Endothelial cell of umbilical vein (primary cell): ENCODE results near the gene CFAP70. TPM values are rescaled to one million over a fixed set of nuclear protein-coding genes. Genes with fewer than 3 reads are reported as not detected.

Source experiments
- BruUV-seq: library from RNA; stranded (reverse); fragments of 400-500 nt; replicated peaks from 2 replicates; lab custom pipeline; 2021; lab: Mats Ljungman, UMichigan
- CTCF ChIA-PET: fragments of 300-600, 350-600 bp; sonication (Branson Sonifier 250); formaldehyde crosslinking; loops from one replicate; lab custom pipeline; 2021; ENCODE audit warnings: antibody characterized with exemption, inconsistent platforms; lab: Charles Lee
- POLR2A ChIA-PET: fragments of 300-600, 350-600 bp; sonication (Branson Sonifier 250); formaldehyde crosslinking; loops from one replicate; lab custom pipeline; 2021; ENCODE audit warnings: antibody characterized with exemption, inconsistent platforms; lab: Charles Lee
- DNase-seq: peaks from one replicate; pipeline ENCODE4 v3.0.0-alpha.2; 2011; ENCODE audit warnings: low read depth, low spot score
- FAIRE-seq: peaks from 2 replicates; lab custom pipeline; 2011; peaks lifted over from hg19 to GRCh38; lab: Jason Lieb, UNC
- H2AFZ ChIP-seq: 2 replicates; pipeline ENCODE4 v1.6.0; 2012; ENCODE audit warnings: low read depth, low read length, control low read depth, inconsistent platforms
- H3K27ac ChIP-seq: 2 replicates; pipeline ENCODE4 v1.5.1; 2011; ENCODE audit warnings: low read depth, mild to moderate bottlenecking, control low read depth, low read length, moderate library complexity; ENCODE audit not compliant: insufficient read depth
- H3K27me3 ChIP-seq, 2 experiments: 2 replicates each; pipeline versions ENCODE4 v1.6.0 to v1.6.1; 2011; ENCODE audit warnings: low read length in 2 of 2, mixed read lengths in 1 of 2; ENCODE audit not compliant: control insufficient read depth in 2 of 2, insufficient read depth in 2 of 2
- H3K36me3 ChIP-seq, 2 experiments: 2 replicates in 1 of 2; 3 replicates in 1 of 2; pipeline ENCODE4 v1.5.1; 2011; ENCODE audit warnings: low read length in 2 of 2, mild to moderate bottlenecking in 1 of 2, moderate library complexity in 1 of 2; ENCODE audit not compliant: control insufficient read depth in 2 of 2, insufficient read depth in 2 of 2; ENCODE audit errors: extremely low read depth in 1 of 2
- H3K4me1 ChIP-seq: 3 replicates; pipeline ENCODE4 v1.5.1; 2011; ENCODE audit warnings: mild to moderate bottlenecking, low read length; ENCODE audit not compliant: control insufficient read depth, insufficient read depth; ENCODE audit errors: extremely low read depth
- H3K4me2 ChIP-seq: 2 replicates; pipeline ENCODE4 v1.6.1; 2011; ENCODE audit warnings: low read length, control low read depth, mixed read lengths; ENCODE audit not compliant: insufficient read depth
- H3K4me3 ChIP-seq, 3 experiments: fragments of 200-600 bp in 1 of 3; sonication (generic), shearing (Covaris generic) in 1 of 3; replicated peaks in 1 of 3; 2 replicates each; pipeline ENCODE4 v1.5.1; 2011 to 2016; ENCODE audit warnings: control low read depth in 3 of 3, low read length in 3 of 3, mild to moderate bottlenecking in 2 of 3, inconsistent platforms in 1 of 3, low read depth in 1 of 3, moderate library complexity in 1 of 3; ENCODE audit not compliant: insufficient read depth in 1 of 3
- H3K79me2 ChIP-seq: 2 replicates; pipeline ENCODE4 v1.6.0; 2012; ENCODE audit warnings: low read length, inconsistent platforms; ENCODE audit not compliant: control insufficient read depth, insufficient read depth
- H3K9ac ChIP-seq: replicated peaks from 2 replicates; pipeline ENCODE3; 2011; ENCODE audit warnings: low read length, control low read depth; ENCODE audit not compliant: insufficient read depth; ENCODE audit errors: extremely low read depth
- H3K9me1 ChIP-seq: replicated peaks from 3 replicates; pipeline ENCODE4 v1.6.0; 2011; ENCODE audit warnings: mild to moderate bottlenecking, low read length; ENCODE audit not compliant: control insufficient read depth, insufficient read depth; ENCODE audit errors: extremely low read depth
- H3K9me3 ChIP-seq: replicated peaks from 2 replicates; pipeline ENCODE4 v1.5.1; 2012; ENCODE audit warnings: low read length, inconsistent platforms; ENCODE audit not compliant: control insufficient read depth, insufficient read depth
- H4K20me1 ChIP-seq: replicated peaks from 2 replicates; pipeline ENCODE3; 2011; ENCODE audit warnings: mild to moderate bottlenecking, low read length; ENCODE audit not compliant: control insufficient read depth, insufficient read depth; ENCODE audit errors: extremely low read depth
- EZH2 ChIP-seq: IDR thresholded peaks from 2 replicates; pipeline ENCODE4 v1.6.1; 2012; ENCODE audit warnings: borderline replicate concordance, low read depth, mild to moderate bottlenecking, moderate library complexity, low read length, inconsistent platforms; ENCODE audit not compliant: severe bottlenecking
- FOS ChIP-seq: IDR thresholded peaks from 2 replicates; pipeline ENCODE4 v1.6.1; 2011; ENCODE audit warnings: mild to moderate bottlenecking, low read length, moderate library complexity, borderline replicate concordance; ENCODE audit not compliant: insufficient read depth
- GATA2 ChIP-seq: IDR thresholded peaks from 2 replicates; pipeline ENCODE4 v1.7.0; 2011; ENCODE audit warnings: low read depth, mild to moderate bottlenecking, moderate library complexity, mixed read lengths, low read length; ENCODE audit not compliant: insufficient read length, insufficient read depth
- JUN ChIP-seq: IDR thresholded peaks from 2 replicates; pipeline ENCODE4 v1.6.1; 2011; ENCODE audit warnings: borderline replicate concordance, low read depth; ENCODE audit not compliant: insufficient read length, insufficient read depth
- MYC ChIP-seq: IDR thresholded peaks from one replicate; pipeline ENCODE4 v1.6.1; 2011; ENCODE audit warnings: mild to moderate bottlenecking, low read depth, low read length
- POLR2A ChIP-seq: IDR thresholded peaks from 2 replicates; pipeline ENCODE4 v1.6.1; 2012; ENCODE audit warnings: low read depth, mild to moderate bottlenecking, control low read depth, low read length
- POLR2AphosphoS5 ChIP-seq: IDR thresholded peaks from 2 replicates; pipeline ENCODE4 v1.6.1; 2012; ENCODE audit warnings: low read depth, mild to moderate bottlenecking, control low read depth, low read length, moderate library complexity; ENCODE audit not compliant: insufficient read depth
- dilution Hi-C: fragments of 300-500 bp; cut with MboI; formaldehyde crosslinking; loops from one replicate; pipeline ENCODE4 v1.15.0; 2019; ENCODE audit warnings: low sequenced_read_pairs; ENCODE audit not compliant: extremely low pct_ligation_motif_present
- intact Hi-C: fragments of 100-400 bp; cut with micrococcal nuclease; formaldehyde crosslinking; loops from one replicate; pipeline ENCODE4 v1.10.0; 2022
- polyA plus RNA-seq, 4 experiments: library from polyadenylated mRNA; depleted of rRNA in 3 of 4; stranded (reverse) in 3 of 4; unstranded in 1 of 4; fragments of >200 nt; gene quantifications; 2 replicates each; pipeline versions ENCODE4 v1.2.1 to v1.2.3, GENCODE V29; 2011 to 2012; ENCODE audit warnings: missing spikeins in 1 of 4
- total RNA-seq: library from RNA; stranded (reverse); gene quantifications from 2 replicates; pipeline ENCODE4 v1.2.3, GENCODE V29; 2021
- TF ChIP-seq, protein P1 (sequence below): IDR thresholded peaks from 2 replicates; pipeline ENCODE4 v1.6.1; 2011; ENCODE audit not compliant: insufficient read depth, insufficient read length
- TF ChIP-seq, protein P2 (sequence below), 2 donors: IDR thresholded peaks; 1 replicate in 1 of 2; 2 replicates in 1 of 2; pipeline ENCODE4 v1.5.1; 2011; ENCODE audit warnings: low read length in 2 of 2, mild to moderate bottlenecking in 2 of 2, moderate library complexity in 2 of 2, control low read depth in 1 of 2, inconsistent platforms in 1 of 2, low read depth in 1 of 2; ENCODE audit not compliant: insufficient read depth in 1 of 2; ENCODE audit errors: extremely low read depth in 1 of 2

The CFAP70 gene
- total and polyA plus RNA-seq, 2 donors (not counting 3 experiments of a cell fraction or from before 2014, with no cell fraction given), result 0.19 to 0.27 TPM

DNA sequence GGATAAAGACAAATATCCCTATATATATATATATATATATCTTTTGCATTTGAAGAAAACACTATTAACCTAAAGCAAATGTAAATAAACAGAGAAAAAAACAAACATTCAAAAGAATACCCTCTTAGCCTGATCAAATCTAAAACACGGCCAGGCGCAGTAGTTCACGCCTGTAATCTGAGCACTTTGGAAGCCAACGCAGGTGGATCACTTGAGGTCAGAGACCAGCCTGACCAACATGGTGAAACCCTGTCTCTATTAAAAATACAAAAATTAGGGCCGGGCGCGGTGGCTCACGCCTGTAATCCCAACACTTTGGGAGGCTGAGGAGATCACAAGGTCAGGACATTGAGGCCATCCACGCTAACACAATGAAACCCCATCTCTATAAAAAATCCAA lies 46.0 kb upstream of the CFAP70 start:
- Histone ChIP-seq H3K27me3 (no peaks in the 10 kb centered on the region), H2AFZ (no peak overlapping the region), H3K9me1 (no peaks in the 10 kb centered on the region), H3K36me3 (no peaks in the 10 kb centered on the region), H3K27ac (no peak overlapping the region), H3K4me2 (no peak overlapping the region), H3K4me3 (no peak overlapping the region), H3K9me3 (no peaks in the 10 kb centered on the region), H3K4me1 (no peaks in the 10 kb centered on the region), H3K9ac (no peak overlapping the region), H4K20me1 (peaks cover 16% of the 10 kb centered on the region), H3K79me2 (peaks cover 77% of the 10 kb centered on the region)
- ChIA-PET CTCF (no interaction called here), POLR2A (no interaction called here)
- FAIRE-seq, result no peak
- intact Hi-C loops, result no loop called here
- no peak for DNase-seq
- dilution Hi-C loops, result no loop called here
- BruUV-seq, result no TSS peak
- TF ChIP-seq JUN (no peak), POLR2A (no peak), EZH2 (no peak), GATA2 (no peak), POLR2AphosphoS5 (no peak), MYC (no peak), FOS (no peak)
- TF ChIP-seq, protein P1, sequence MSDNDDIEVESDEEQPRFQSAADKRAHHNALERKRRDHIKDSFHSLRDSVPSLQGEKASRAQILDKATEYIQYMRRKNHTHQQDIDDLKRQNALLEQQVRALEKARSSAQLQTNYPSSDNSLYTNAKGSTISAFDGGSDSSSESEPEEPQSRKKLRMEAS, result no peak

DNA sequence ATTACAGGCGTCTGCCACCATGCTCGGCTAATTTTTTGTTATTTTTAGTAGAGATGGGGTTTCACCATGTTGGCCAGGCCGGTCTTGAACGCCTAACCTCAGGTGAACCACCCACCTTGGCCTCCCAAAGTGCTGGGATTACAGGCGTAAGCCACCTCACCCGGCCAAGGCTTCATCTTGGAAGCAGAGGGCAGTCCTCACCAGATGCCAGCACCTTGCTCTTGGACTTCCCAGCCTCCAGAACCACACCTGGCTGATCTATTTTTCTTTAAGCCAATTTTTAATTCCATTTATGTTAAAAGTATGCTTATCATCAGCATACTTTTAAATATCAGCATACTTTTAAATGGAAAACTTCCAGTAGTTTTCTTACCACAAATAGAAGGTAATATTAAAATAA lies 43.0 kb upstream of the CFAP70 start:
- CTCF ChIA-PET, result no interaction called here

More for the DNA sequence above, 43.0 kb upstream of the CFAP70 start:
- no peaks in the 10 kb centered on the region for H3K9me3 ChIP-seq
- dilution Hi-C loops, result no loop called here
- no TSS peak for BruUV-seq
- no peaks in the 10 kb centered on the region for H3K9me1 ChIP-seq
- H3K79me2 ChIP-seq, result peaks cover 56% of the 10 kb centered on the region
- no peaks in the 10 kb centered on the region for H3K36me3 ChIP-seq
- H2AFZ ChIP-seq, result no peak overlapping the region
- no peak overlapping the region for H3K4me2 ChIP-seq
- no peaks in the 10 kb centered on the region for H3K4me1 ChIP-seq
- H3K4me3 ChIP-seq, result no peak overlapping the region
- peaks cover 4% of the 10 kb centered on the region for H4K20me1 ChIP-seq
- H3K9ac ChIP-seq, result no peak overlapping the region
- intact Hi-C loops, result no loop called here
- no peak for FAIRE-seq
- DNase-seq, result no peak
- H3K27me3 ChIP-seq, result no peaks in the 10 kb centered on the region
- POLR2A ChIA-PET, result no interaction called here
- no peak overlapping the region for H3K27ac ChIP-seq
- no peak for TF ChIP-seq JUN
- no peak for TF ChIP-seq POLR2AphosphoS5
- TF ChIP-seq, protein P2, sequence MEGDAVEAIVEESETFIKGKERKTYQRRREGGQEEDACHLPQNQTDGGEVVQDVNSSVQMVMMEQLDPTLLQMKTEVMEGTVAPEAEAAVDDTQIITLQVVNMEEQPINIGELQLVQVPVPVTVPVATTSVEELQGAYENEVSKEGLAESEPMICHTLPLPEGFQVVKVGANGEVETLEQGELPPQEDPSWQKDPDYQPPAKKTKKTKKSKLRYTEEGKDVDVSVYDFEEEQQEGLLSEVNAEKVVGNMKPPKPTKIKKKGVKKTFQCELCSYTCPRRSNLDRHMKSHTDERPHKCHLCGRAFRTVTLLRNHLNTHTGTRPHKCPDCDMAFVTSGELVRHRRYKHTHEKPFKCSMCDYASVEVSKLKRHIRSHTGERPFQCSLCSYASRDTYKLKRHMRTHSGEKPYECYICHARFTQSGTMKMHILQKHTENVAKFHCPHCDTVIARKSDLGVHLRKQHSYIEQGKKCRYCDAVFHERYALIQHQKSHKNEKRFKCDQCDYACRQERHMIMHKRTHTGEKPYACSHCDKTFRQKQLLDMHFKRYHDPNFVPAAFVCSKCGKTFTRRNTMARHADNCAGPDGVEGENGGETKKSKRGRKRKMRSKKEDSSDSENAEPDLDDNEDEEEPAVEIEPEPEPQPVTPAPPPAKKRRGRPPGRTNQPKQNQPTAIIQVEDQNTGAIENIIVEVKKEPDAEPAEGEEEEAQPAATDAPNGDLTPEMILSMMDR (IDR thresholded peaks at IDR 0.05; ENCODE audit: extremely low read depth in 1 of 2, insufficient read depth in 1 of 2, low read depth in 1 of 2, low read length in 2 of 2), result no peak
- TF ChIP-seq GATA2, result no peak
- TF ChIP-seq, protein P1, result no peak
- TF ChIP-seq MYC, result no peak
- no peak for TF ChIP-seq FOS
- TF ChIP-seq EZH2, result no peak
- no peak for TF ChIP-seq POLR2A
